CD4-positive, alpha-beta T cell treated with Interferon gamma for 1 hour (primary cell): ENCODE data around the gene UXS1.

Source experiments
- DNase-seq: peaks from one replicate; pipeline ENCODE4 v3.0.0-alpha.2; 2020

Gene UXS1

GRCh38 chr2:106073678-106074406, 120.3 kb downstream of the UXS1 start:
- DNase-seq: no peak

GRCh38 chr2:106070181-106070580, 123.9 kb downstream of the UXS1 start:
- DNase-seq: no peak

- no peak for DNase-seq
These were observed 125.7 kb downstream of the UXS1 start for GRCh38 chr2:106068451-106068850.

- DNase-seq: no peak
These were observed 127.9 kb downstream of the UXS1 start for GRCh38 chr2:106065983-106066820.

- no peak for DNase-seq
These were observed 128.7 kb downstream of the UXS1 start for GRCh38 chr2:106065268-106065982.

- DNase-seq: no peak
These were observed 130.9 kb downstream of the UXS1 start for GRCh38 chr2:106063181-106063580.

- DNase-seq: no peak
These were observed 131.5 kb downstream of the UXS1 start for GRCh38 chr2:106062627-106063026.

- DNase-seq: no peak
These were observed 132.3 kb downstream of the UXS1 start for GRCh38 chr2:106061611-106062349.

- DNase-seq: no peak
These were observed 134.6 kb downstream of the UXS1 start for GRCh38 chr2:106059416-106060065.

GRCh38 chr2:106058469-106059137, 135.5 kb downstream of the UXS1 start:
- DNase-seq: no peak

GRCh38 chr2:106057206-106057605, 136.9 kb downstream of the UXS1 start:
- DNase-seq: peak; percentile 24

GRCh38 chr2:106054880-106055655, 139.0 kb downstream of the UXS1 start:
- DNase-seq: peak; percentile 24

- DNase-seq: no peak
These were observed 139.8 kb downstream of the UXS1 start for GRCh38 chr2:106054321-106054720.

- no peak for DNase-seq
These were observed 140.5 kb downstream of the UXS1 start for GRCh38 chr2:106053581-106053980.

- DNase-seq: no peak
These were observed 141.0 kb downstream of the UXS1 start for GRCh38 chr2:106053116-106053515.

GRCh38 chr2:106044859-106045258, 149.2 kb downstream of the UXS1 start:
- no peak for DNase-seq

GRCh38 chr2:106044021-106044420, 150.1 kb downstream of the UXS1 start:
- DNase-seq: no peak
